NCI-H82 treated with DMSO at 0.1 percent for 48 hours (cell line): ENCODE data around the gene IFI44L.
A peak's percentile ranks its signal among the peaks of the same experiment; 100 is the strongest.

ENCODE experiments used
- DNase-seq: peaks from one replicate; lab custom pipeline; 2025; ENCODE audit not compliant: unreplicated experiment; lab: John Stamatoyannopoulos, UW

The IFI44L gene

GRCh38 chr1:78619803-78620579 lies at the start of gene IFI44L:
TSS of gene IFI44L (plus strand) at chr1:78620448. CDS start at chr1:78627916, 7,468 bp downstream.
- DNase-seq = peak; percentile 59

DNA sequence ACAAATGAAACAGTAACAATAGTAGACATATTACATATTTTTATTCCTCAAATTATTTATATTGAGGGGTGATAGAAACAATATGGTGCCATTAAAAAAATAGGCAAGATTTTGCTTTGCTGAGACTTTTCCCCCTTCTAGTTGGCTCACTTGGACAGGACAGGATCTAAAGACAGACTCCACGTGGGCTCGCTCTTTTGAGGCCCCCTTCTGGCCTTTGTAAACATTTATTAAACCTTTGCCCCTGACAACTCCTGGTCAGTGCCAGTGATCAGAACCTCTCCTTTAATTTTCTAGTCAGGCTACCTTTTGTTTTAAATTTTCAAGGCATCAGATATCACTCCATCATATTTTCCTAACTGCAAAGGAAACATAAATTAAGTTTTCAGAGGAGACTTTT lies 49.7 kb upstream of the IFI44L start:
- DNase-seq = no peak

DNA sequence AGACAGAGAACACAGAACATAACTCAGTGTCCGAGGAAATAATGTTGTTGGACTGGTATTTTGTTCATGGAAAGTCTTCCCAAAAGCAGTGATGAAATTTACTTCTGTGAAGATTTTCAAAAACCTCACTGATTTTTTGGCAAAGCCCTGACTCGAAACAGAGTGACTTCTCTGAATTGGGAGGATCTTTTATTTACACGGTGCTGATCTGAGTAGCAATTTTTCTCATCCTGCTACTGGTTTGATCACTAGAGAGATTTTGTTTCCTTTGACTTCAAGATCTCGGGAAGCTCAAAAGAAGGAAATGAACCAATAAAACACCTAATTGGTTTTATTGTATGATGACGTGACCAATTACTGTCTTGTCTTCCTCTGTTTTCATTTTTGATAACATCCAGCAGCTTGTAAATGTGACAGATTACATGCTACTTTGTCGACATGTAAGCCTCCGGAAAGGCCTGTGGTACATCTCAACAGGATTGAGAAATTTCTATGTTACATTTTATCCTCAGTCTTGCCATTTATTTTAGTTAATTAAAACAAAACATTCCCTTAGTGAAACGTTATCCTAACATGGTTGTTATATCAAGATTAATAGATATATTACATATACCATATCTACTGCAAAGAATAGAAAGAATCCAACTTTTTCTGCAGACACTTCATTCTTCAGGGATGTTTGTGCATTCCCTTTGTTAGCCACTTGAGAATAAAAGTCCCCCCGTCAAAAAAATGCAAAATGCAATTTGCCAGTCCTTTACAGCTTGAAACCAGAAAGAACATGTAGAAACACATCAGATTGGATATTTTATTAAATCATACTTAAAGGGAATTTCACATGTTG lies 42.8 kb upstream of the IFI44L start:
- DNase-seq = no peak

GRCh38 chr1:78586572-78586971 lies 33.7 kb upstream of the IFI44L start:
- no peak for DNase-seq

DNA sequence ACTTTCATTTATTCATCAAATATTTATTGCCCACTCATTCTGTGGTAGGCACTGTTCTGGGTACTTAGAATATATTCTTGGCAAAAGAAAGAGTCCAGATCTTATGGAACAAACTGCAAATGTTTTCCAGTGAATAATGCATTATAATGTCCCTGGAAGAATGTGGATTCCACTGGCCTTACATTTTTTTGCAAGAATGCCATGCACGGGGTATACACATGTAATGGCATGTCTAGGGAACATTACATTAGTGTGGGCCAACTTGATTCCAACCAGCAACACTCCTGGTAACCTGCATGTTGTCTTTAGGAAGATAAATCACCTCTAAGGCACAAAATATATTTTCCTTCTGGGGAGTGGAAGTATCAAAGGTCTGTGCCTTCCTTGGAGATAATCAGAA lies 33.0 kb upstream of the IFI44L start:
- DNase-seq = no peak

GRCh38 chr1:78591971-78592370 lies 28.3 kb upstream of the IFI44L start:
- no peak for DNase-seq

DNA sequence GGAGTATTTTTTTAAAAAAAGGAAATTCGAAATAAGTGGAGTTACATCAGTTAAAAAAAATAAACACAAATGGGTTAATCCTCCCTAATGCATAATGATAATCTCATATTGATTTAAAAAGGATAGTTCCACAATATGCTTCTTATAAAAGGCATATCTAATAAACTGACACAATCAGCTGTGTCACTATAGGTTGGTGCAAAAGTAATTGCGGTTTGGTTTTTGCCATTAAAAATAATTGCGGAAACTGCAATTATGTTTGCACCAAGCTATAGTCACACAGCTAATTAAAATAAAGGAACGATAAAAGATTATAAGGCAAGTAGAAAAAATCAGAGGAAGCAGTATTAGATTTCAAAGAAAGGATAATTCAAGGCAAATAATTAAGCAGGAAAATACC lies 21.0 kb upstream of the IFI44L start:
- no peak for DNase-seq

- DNase-seq = no peak
Measured at GRCh38 chr1:78601068-78601467, 19.2 kb upstream of the IFI44L start.

- no peak for DNase-seq
Measured at GRCh38 chr1:78603206-78603605, 17.0 kb upstream of the IFI44L start.

GRCh38 chr1:78604643-78605042 lies 15.6 kb upstream of the IFI44L start:
- DNase-seq = no peak

DNA sequence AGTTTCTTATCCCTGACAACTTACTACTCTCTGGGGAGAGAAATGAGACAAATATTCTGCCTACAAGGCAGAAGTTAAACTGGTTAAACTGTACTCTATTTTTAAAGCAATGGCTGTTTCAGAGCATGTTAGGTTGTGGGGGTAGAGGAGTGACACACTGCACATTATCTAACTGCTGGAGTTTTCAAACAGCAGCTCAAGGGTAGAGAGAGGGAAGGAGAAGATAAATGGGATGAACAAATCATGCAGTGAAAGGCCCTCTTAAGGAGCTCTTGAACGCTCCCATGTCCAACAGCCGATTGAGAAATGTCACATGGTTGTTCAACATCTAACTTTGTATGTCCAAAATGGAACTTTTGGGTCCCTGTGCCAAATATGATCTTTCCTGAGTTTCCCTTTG lies 14.0 kb upstream of the IFI44L start:
- no peak for DNase-seq

DNA sequence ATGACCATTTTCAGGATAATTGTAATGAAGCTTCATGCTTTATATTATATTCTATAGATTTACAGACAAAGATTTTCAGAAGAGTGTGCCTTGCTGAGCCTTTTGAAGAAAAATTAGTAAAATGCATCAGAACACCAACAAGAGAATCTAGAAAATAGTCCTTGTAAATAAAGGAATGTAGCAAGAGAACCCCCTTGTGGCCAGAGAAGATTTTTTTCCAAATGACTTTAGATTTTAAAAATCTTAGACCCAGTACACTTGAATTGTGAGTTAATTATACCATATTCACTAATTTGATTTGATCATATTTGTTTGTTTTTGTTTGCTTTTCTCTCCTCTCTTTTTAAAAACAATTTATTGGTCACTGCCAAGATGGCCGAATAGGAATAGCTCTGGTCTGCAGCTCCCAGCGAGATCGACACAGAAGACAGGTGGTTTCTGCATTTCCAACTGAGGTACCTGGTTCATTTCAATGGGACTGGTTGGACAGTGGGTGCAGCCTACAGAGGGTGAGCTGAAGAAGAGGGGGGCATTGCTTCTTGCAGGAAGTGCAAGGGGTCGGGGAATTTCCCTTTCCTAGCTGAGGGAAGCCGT lies 12.8 kb upstream of the IFI44L start:
- peak; percentile 16 for DNase-seq

GRCh38 chr1:78607944-78608343 lies 12.3 kb upstream of the IFI44L start:
- no peak for DNase-seq

GRCh38 chr1:78617615-78618026 lies 2.6 kb upstream of the IFI44L start:
- DNase-seq = peak; percentile 77

GRCh38 chr1:78619032-78619431 lies 1.2 kb upstream of the IFI44L start:
- peak; percentile 61 for DNase-seq

DNA sequence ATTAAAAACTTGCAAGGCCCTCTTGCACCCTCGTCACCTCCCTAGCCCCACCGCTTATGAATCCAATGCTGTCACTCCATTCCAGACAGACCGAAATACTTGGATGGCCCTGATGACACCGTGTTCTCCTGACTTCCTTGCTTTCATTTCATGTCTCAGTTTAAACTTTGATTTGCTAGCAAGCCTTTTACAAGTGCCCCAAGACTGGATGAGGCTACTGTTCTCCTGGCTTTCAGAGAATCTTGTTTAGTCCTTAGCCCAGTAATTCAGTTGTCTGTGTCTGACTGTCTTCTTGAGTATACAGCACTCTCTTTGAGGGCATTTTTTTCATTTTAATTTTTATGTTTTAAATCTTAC lies 824 bp upstream of the IFI44L start:
- peak; percentile 59 for DNase-seq

DNA sequence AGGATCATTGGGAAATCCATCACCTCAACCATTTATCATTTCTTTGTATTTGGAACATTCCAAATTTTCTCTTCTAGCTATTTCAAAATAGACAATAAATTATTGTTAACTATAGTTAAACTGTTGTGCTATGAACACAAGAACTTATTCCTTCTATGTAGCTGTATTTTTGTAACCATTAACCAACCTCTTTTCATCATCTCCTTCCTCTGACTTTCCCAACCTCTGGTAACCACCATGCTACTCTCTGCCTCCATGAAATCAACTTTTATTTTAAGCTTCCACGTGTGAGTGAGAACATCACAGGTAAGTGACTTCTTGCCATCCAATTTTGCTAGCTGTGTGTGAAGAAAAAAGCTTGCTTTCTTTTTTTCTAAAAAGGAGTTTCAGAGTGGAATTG lies 418 bp downstream of the IFI44L start:
- DNase-seq = no peak

- no peak for DNase-seq
Measured at GRCh38 chr1:78622548-78622947, 2.3 kb downstream of the IFI44L start.

DNA sequence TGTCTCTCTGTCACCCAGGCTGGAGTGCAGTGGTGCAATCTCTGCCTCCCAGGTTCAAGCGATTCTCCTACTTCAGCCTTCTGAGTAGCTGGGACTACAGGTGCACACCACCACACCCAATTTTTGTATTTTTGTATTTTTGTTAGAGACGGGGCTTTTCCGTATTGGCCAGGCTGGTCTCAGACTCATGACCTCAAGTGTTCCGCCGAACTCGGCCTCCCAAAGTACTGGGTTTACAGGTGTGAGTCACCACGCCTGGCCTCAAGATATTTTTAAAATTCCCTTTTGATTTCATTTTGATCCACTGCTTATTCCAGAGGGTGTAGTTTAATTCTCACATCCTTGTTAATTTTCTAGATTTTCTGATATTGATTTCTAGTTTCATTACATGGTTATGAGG lies 3.8 kb downstream of the IFI44L start:
- DNase-seq = no peak

- DNase-seq = no peak
Measured at GRCh38 chr1:78627321-78627720, 7.1 kb downstream of the IFI44L start.

DNA sequence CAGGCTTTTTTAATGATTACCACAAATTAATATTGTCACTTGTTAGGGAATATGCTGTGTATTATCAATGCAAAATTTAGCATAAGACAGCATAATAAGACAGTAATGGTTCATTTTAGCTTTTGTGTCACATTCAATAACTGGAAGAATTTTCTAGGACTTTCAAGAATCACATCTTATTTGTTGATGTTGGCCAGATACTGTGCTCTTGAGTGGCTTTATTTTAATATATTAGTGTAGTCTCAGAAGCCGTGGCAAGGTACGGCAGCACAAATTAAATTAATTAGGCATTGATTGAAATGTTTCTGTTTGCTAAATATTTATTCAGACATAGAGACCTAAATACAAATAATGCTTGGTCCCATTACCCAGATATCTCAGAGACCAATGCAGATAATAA lies 10.4 kb downstream of the IFI44L start:
- DNase-seq = no peak

DNA sequence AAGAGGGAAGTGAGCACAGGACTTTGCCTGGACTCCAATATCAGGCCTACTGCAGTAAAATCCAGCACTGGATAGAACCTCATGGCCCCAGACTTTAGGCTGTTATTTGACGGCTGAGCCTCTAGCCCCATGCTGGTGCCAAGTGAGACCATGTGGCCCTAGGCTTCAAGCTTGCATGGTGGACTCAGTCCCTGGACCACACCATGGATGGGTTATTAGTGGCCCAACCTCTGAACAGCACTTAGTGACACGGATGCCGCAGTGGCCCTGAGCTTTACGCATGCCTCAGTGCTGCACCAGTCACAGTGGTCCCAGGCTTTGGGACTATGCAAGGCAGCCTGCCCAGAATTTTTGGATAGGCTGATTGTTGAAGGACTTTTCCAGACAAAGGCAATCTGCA lies 13.0 kb downstream of the IFI44L start:
- DNase-seq = no peak
